ENCODE results near the gene SFMBT2. TPM values are rescaled to one million over a fixed set of nuclear protein-coding genes. Genes with fewer than 3 reads are reported as not detected.

Gene SFMBT2
- total and polyA plus RNA-seq, 10 of the 15 experiments (the other 5 are each of a cell fraction or from before 2014, with no cell fraction given), result 2.8 to 29.6 (median 15.1) TPM

- ChIA-PET RAD21 (ENCODE audit: unreplicated experiment) (no interaction called here), SMC1A (ENCODE audit: uncharacterized antibody, unreplicated experiment) (interaction anchor here (1.3 kb wide), 1 partner anchor 354 kb away, joined by 3 read pairs; no protein-coding TSS in a partner anchor), CTCF (no interaction called here), POLR2A (no interaction called here)
- DNase-seq (ENCODE audit: low read depth, low spot score) (no peak), FAIRE-seq (no peak), ATAC-seq (no peak)
- H3K4me2 ChIP-seq (ENCODE audit: control insufficient read depth, insufficient read depth), result no peak overlapping the region
- H3K9ac ChIP-seq (ENCODE audit: control insufficient read depth, insufficient read depth, low read length), result no peak overlapping the region
- TF ChIP-seq LARP7 (IDR thresholded peaks at IDR 0.05) (no peak), CBX5 (IDR thresholded peaks at IDR 0.05; ENCODE audit: low read depth) (no peak), ESRRA (IDR thresholded peaks at IDR 0.05; ENCODE audit: low read length) (no peak), BCL11A (IDR thresholded peaks at IDR 0.05; ENCODE audit: low read depth, low read length) (no peak), KLF5 (IDR thresholded peaks at IDR 0.05; ENCODE audit: partially characterized antibody) (no peak), RAD51 (IDR thresholded peaks at IDR 0.05) (no peak), ASH2L (IDR thresholded peaks at IDR 0.05; ENCODE audit: borderline replicate concordance, low read depth) (no peak), SREBF2 (IDR thresholded peaks at IDR 0.05; ENCODE audit: low read length) (no peak), POLR2A (IDR thresholded peaks at IDR 0.05; ENCODE audit: low read depth, low read length) (no peak), PAX5 (IDR thresholded peaks at IDR 0.05; ENCODE audit: borderline replicate concordance, low read depth, low read length) (no peak), PBX3 (IDR thresholded peaks at IDR 0.05; ENCODE audit: insufficient replicate concordance, low read depth, low read length) (no peak), YBX1 (IDR thresholded peaks at IDR 0.05) (no peak)
- TF ChIP-seq, protein P1, sequence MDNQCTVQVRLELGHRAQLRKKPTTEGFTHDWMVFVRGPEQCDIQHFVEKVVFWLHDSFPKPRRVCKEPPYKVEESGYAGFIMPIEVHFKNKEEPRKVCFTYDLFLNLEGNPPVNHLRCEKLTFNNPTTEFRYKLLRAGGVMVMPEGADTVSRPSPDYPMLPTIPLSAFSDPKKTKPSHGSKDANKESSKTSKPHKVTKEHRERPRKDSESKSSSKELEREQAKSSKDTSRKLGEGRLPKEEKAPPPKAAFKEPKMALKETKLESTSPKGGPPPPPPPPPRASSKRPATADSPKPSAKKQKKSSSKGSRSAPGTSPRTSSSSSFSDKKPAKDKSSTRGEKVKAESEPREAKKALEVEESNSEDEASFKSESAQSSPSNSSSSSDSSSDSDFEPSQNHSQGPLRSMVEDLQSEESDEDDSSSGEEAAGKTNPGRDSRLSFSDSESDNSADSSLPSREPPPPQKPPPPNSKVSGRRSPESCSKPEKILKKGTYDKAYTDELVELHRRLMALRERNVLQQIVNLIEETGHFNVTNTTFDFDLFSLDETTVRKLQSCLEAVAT (IDR thresholded peaks at IDR 0.05), result no peak
- intact Hi-C loops (cut with micrococcal nuclease; ENCODE audit: unreplicated experiment), result no loop called here
- H3K4me3 ChIP-seq, result no peak overlapping the region
- peaks cover 2% of the 10 kb centered on the region for H3K79me2 ChIP-seq (ENCODE audit: control insufficient read depth, insufficient read depth, low read length)
- H2AFZ ChIP-seq (ENCODE audit: control insufficient read depth, low read depth, low read length), result no peak overlapping the region
- in situ Hi-C loops (cut with MboI), result no loop called here
- WGBS (ENCODE audit: insufficient coverage, insufficient replicate concordance, low lambda C conversion rate, missing lambda C conversion rate), result 98% methylated on average over 2 of the region's 2 CpGs
- no peak overlapping the region for H3K27ac ChIP-seq (ENCODE audit: control insufficient read depth, insufficient read depth)
- H3K36me3 ChIP-seq (ENCODE audit: control insufficient read depth in 2 of 2, insufficient read depth in 2 of 2, low read length in 1 of 2), result peaks cover 15 to 21% of the 10 kb centered on the region in 2 experiments; a peak in 3 of 4 replicates
- H3K9me3 ChIP-seq (replicated peaks; ENCODE audit: control insufficient read depth, insufficient read depth, low read length), result peaks cover 3% of the 10 kb centered on the region; the same call in 1 of the 3 replicates
- no peaks in the 10 kb centered on the region for H3K27me3 ChIP-seq (replicated peaks in 1 of 2; ENCODE audit: control insufficient read depth in 2 of 2, insufficient read depth in 2 of 2, low read length in 1 of 2)
- BruUV-seq (replicated peaks), result no TSS peak
- no peaks in the 10 kb centered on the region for H3K4me1 ChIP-seq (ENCODE audit: control insufficient read depth, insufficient read depth, low read length)
- H4K20me1 ChIP-seq (ENCODE audit: control insufficient read depth, insufficient read depth), result no peaks in the 10 kb centered on the region
Observed at GRCh38 chr10:7274293-7274692, 136.5 kb downstream of the SFMBT2 start.
